ENCODE measurements around the gene UBE2Q1.

The UBE2Q1 gene

DNA sequence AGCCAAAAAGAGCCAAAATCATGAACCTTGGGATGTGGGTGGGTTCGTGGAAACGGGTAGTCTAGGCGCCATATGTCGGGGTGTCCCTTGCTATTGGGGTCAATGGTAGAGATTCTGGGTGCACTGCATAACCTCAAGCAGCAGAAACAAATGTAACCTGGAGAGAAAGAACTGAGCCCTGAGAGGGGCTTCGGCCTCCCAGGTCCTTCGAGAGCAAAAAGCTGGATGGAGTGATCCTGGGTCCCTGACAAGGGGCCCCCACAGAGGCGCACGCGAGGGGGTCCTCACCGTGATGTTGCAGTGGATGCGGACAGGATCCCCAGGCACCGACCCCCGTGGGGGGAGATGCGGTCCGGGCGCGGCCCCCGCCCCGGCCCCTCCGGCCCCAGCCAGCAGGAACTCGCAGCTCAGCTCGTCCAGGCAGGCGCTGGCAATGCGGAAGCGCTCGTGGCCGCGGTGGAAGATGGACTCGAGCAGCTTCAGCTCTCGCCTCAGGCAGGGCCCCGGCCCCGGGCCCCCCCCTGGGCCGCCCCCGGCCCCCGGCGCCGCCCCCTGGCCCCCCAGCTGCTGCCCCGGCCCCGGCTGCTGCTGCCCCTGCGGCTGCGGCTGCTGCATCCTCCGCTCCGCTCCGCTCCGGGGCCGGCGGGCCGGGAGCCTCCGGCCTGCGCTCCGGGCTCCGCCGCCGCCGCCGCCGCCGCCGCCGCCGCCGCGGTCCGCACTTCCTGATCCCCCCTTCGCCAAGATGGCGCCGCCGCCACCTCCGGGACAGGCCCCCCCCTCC is at the start of gene UBE2Q1:
TSS of gene UBE2Q1 (minus strand) at position 724 of the 781 bp plus-strand sequence. CDS start at position 615, 109 bp downstream.
- DNase-seq (ENCODE audit: low read depth): peak; percentile 24

- DNase-seq (ENCODE audit: low read depth): peak; percentile 81
Measured at GRCh38 chr1:154607609-154608396, 49.3 kb upstream of the UBE2Q1 start, which contains the start of gene ADAR. ADAR (minus strand) TSS chr1:154608186; CDS start chr1:154608006, 180 bp downstream.

GRCh38 chr1:154607106-154607608 is 48.7 kb upstream of the UBE2Q1 start:
- DNase-seq (ENCODE audit: low read depth): peak; percentile 14

- DNase-seq (ENCODE audit: low read depth): no peak
Measured at GRCh38 chr1:154605534-154605933, 47.1 kb upstream of the UBE2Q1 start.

- DNase-seq (ENCODE audit: low read depth): no peak
Measured at GRCh38 chr1:154603317-154603716, 44.9 kb upstream of the UBE2Q1 start.

DNA sequence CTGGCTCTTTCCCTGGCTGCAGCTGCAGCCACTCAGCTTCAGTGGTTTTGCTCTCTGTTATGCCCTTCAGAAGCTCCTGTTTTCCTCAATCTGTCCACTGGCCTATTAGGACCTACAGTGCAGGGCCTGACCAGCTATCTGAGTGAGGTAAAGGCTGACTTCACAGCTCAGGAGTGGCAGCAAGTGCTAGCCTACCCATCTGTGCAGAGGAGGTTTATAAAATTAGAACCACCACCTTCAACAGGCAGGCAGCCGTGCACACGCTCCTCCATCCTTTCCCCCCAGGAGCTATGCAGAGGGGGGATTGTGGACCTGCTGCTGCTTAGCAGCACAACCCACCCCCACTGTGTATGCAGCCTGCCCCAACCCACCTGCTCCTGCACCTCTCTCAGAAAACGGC is 41.2 kb upstream of the UBE2Q1 start:
- no peak for DNase-seq (ENCODE audit: low read depth)

GRCh38 chr1:154598871-154599635 is 40.6 kb upstream of the UBE2Q1 start:
- no peak for DNase-seq (ENCODE audit: low read depth)

- DNase-seq (ENCODE audit: low read depth): no peak
Measured at GRCh38 chr1:154595621-154596020, 37.2 kb upstream of the UBE2Q1 start.

DNA sequence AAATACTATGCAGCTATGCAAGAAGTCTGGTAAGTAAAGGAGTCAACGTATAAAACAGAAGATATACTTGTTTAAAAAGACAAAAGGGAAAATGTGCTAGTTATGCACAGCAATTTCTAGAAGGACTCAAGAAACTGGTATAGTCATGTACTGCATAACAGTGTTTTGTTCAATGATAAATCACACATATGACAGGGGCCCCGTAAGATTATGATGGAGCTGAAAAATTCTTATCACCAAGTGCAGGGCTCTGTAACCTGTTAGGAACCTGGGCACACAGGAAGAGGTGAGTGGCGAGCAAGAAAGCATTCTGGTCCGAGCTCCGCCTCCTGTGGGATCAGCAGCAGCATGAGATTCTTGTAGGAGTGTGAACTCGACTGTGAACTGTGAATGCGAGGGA is 36.3 kb upstream of the UBE2Q1 start:
- no peak for DNase-seq (ENCODE audit: low read depth)

DNA sequence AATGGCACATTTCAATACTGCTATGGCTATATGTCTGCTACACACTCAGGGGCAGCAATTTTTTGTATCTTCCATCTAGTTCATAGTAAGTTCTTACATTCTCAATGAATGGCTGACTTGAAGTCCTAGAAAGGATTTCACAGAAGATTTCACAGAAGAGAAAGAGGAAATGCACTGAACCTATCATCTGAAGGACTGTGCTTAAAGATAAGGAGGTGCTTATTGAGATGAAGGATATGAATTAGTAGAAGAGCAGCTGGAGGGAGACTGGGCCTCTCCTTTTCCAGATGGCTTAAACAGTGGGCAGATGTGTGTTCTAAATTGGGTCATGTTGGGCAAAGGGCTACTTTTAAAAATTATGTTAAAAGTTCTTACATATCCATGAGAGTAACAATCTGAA is 34.9 kb upstream of the UBE2Q1 start:
- DNase-seq (ENCODE audit: low read depth): no peak

GRCh38 chr1:154591206-154591605 is 32.7 kb upstream of the UBE2Q1 start:
- no peak for DNase-seq (ENCODE audit: low read depth)

GRCh38 chr1:154590756-154591155 is 32.3 kb upstream of the UBE2Q1 start:
- no peak for DNase-seq (ENCODE audit: low read depth)

DNA sequence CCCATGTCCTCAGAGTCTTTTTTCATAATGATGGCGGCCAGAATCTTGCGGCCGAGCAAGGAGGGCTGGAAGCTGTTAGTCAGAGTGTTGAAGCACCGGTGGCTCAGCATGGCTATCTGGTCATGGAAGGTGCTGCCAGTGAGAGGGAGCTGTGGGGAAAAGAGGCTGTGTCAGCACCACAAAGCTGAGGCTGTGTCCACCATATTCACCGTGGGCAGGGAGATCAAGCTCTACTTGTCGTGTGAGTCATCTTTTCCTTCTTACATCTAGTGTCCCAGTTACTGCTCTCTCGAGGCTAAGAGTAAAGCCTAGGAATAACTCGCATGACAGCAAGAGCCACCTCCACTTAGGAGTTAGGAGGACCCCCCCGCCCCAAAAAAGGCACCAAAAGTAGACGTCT is 31.3 kb upstream of the UBE2Q1 start:
- DNase-seq (ENCODE audit: low read depth): no peak

DNA sequence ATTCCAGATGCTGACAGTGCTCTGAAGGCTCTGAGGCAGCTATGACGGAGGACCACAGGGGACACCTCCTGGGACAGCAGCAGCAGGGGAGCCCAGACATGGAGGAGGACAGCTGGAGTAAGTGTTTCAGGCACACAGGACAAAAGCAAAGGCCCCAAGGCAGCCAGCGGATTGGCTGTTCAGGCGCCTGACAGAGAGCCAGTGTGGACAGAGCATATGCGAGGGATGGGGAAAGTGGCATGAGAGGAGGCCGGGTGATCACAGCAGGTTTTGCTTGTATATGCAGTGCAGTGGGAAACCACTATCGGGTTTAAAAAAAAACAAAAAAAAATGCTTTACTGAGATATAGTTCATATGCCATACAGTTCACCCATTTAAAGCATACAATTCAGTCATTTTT is 28.2 kb upstream of the UBE2Q1 start:
- no peak for DNase-seq (ENCODE audit: low read depth)

DNA sequence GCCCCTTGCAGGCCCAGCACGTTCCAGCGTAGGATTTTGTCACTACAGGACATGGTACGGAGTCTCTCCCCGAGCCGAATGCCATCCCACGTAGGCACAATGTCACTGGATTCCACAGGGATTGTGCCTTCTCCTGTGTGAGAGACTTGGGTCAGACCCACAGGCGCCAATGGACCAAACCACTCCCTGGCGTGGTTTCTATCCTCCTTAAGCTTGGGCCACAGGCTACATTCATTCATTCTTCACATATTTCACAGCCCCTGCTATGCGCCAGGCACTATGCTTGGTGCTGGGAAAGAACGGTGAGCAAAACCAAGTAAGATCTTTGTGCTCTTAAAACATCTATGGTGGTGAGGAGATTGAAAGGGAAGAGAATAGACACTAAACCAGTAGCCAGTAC is 27.8 kb upstream of the UBE2Q1 start:
- DNase-seq (ENCODE audit: low read depth): no peak

DNA sequence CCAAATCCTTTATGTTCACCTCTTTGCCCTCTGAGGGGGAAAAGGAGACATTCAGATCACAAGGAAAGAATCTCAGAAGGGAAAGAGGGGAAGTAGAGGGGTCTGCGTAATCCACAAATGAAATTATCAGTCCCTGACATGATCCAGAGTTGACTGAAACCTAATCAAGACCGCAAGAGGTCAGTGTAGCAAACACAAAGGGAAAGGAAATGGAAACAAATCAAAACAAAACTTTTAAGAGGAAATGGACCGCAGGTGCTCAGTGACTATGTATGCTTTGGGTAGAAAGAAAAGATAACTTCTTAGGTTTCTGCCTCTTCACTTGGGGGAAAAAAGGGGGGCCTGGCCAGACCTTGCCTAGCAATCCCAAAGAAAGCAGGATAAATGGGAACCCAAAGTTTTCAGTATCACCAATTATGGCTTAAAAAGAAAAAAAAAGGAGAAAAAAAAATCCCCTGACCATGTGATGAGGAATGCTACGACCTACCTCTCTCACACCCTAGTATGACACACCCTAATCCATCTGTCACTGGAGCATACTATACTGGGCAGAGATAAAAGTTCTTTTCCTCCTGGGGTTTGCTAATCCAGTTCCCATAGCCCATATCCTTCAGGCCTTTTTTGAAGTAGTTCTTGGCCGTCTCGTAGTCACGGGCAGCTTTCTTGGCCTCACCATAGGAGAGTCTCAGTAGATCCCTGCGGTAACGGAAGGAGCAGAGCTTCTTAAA is 26.0 kb upstream of the UBE2Q1 start:
- no peak for DNase-seq (ENCODE audit: low read depth)

DNA sequence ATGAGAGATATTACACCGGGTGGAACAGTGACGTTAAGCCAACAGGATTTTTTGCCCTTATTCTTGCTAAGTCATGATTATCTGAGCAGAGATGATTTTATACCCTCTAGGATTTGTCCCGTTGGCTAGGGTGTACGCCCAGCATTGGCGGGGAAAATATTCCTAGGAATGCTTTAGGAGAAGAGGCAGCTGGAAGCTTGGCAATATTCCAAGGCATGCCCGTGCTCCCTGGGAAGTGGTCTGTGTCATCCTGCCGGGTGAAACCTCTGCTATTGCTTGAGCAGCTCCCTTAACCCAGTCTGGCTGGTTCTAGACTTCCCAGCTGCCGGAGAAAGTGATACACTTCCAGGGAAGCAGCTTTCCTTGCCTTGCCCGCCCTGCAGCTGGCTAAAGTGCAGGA is 25.3 kb upstream of the UBE2Q1 start:
- no peak for DNase-seq (ENCODE audit: low read depth)

DNA sequence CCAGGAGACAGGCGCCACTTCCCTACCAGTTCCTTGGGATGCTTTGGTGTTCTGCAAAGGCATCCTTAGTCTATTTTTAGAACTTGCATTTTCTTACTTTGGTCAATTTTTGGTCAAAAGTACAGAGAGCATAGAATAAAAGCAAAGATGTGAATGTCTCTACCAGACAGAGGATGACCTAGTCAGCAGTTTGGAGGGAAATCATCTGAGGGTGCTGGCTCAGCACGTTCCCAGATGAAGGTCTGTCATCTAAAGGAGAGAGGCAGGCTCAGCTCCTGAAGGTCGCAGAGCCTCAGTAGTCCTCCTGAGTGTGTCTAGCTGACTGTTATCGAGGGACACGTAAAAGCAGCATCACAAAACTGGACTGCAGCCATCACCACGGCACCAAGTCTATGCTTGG is 24.4 kb upstream of the UBE2Q1 start:
- no peak for DNase-seq (ENCODE audit: low read depth)

- DNase-seq (ENCODE audit: low read depth): no peak
Measured at GRCh38 chr1:154581766-154582165, 23.3 kb upstream of the UBE2Q1 start.

DNA sequence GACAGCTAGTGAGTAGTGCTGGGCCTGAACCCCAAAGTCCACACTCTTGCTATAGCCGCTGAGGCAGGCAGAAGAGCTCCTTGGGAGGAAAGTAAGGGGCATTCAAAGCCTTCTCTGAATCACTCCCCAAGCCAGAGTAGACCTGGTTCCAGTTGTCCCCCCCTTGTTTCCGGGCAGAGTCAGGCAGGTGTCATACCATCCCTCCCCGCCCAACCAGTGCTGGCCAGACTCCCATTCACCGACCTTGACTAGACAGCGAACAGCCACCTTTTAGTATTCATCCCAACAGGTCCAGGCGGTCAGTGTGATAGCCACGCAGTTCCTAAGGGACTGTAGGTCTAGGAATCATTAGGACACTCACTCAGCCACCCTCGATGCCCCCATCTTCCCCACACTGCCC is 20.9 kb upstream of the UBE2Q1 start:
- DNase-seq (ENCODE audit: low read depth): no peak

DNA sequence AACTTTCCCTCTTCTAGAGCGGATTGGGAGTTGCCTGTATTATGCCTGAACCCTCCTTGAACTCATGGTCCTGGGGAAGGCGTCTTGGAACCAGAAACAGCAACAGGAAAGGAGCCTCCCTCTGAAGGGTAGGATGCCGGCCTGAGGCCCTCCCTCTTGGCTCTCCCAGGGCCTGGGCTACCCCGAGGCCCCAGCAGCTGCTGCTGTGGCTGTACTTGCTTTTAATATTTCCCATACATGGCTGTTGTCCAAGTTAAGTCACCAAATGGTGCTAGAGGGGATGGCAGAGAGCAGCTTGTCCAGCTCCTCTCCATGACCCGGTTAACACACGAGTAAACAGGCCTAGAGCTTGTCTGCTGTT is 19.6 kb upstream of the UBE2Q1 start:
- DNase-seq (ENCODE audit: low read depth): no peak

Data from activated T-cell treated with anti-CD3 and anti-CD28 coated beads for 1 hour (primary cell).